Common myeloid progenitor, CD34-positive (primary cell): ENCODE data around the gene IFITM2.

Experiments used
- CTCF ChIA-PET: fragments of 350-600 bp; sonication (Branson Sonifier 250); formaldehyde crosslinking; loops from one replicate; lab custom pipeline; 2021; ENCODE audit warnings: antibody characterized with exemption; lab: Charles Lee
- POLR2A ChIA-PET: fragments of 350-600 bp; sonication (Branson Sonifier 250); formaldehyde crosslinking; loops from one replicate; lab custom pipeline; 2021; ENCODE audit warnings: antibody characterized with exemption; lab: Charles Lee
- DNase-seq, 3 donors: peaks; one replicate each; pipeline versions ENCODE4 v3.0.0 to v3.0.0-alpha.2; 2013
- H3K27ac ChIP-seq, 2 experiments: 1 replicate in 1 of 2; 2 replicates in 1 of 2; pipeline ENCODE4 v1.7.0; 2013; ENCODE audit warnings: inconsistent platforms in 2 of 2, low read length in 2 of 2, mild to moderate bottlenecking in 2 of 2, low read depth in 1 of 2, moderate library complexity in 1 of 2; ENCODE audit not compliant: severe bottlenecking in 2 of 2, insufficient read depth in 1 of 2, poor library complexity in 1 of 2
- H3K27me3 ChIP-seq, 5 experiments: replicated peaks in 2 of 5; 1 replicate in 3 of 5; 2 replicates in 2 of 5; pipeline versions ENCODE4 v1.6.1 to v1.7.0; 2013; ENCODE audit warnings: low read length in 4 of 5, mild to moderate bottlenecking in 2 of 5, moderate library complexity in 2 of 5, inconsistent platforms in 1 of 5; ENCODE audit not compliant: insufficient read depth in 5 of 5, control insufficient read depth in 4 of 5
- H3K36me3 ChIP-seq, 4 experiments: 1 replicate in 2 of 4; 2 replicates in 2 of 4; pipeline versions ENCODE4 v1.6.1 to v1.7.0; 2013; ENCODE audit warnings: low read length in 3 of 4, control low read depth in 1 of 4, mild to moderate bottlenecking in 1 of 4; ENCODE audit not compliant: control insufficient read depth in 4 of 4, insufficient read depth in 4 of 4
- H3K4me1 ChIP-seq, 4 experiments: 1 replicate in 3 of 4; 2 replicates in 1 of 4; pipeline versions ENCODE4 v1.6.1 to v1.7.1; 2013; ENCODE audit warnings: low read length in 3 of 4, mild to moderate bottlenecking in 3 of 4, control low read depth in 1 of 4, inconsistent platforms in 1 of 4, moderate library complexity in 1 of 4; ENCODE audit not compliant: control insufficient read depth in 4 of 4, insufficient read depth in 4 of 4; ENCODE audit errors: control extremely low read depth in 1 of 4
- H3K4me3 ChIP-seq, 7 experiments: 1 replicate in 4 of 7; 2 replicates in 3 of 7; pipeline versions ENCODE4 v1.5.1 to v1.7.0; 2013; ENCODE audit warnings: mild to moderate bottlenecking in 7 of 7, low read length in 6 of 7, moderate library complexity in 6 of 7, inconsistent platforms in 2 of 7, low read depth in 2 of 7, control low read depth in 1 of 7; ENCODE audit not compliant: insufficient read depth in 4 of 7, control insufficient read depth in 1 of 7; ENCODE audit errors: extremely low read depth in 1 of 7
- H3K9me3 ChIP-seq, 5 experiments: 1 replicate in 4 of 5; 2 replicates in 1 of 5; pipeline versions ENCODE4 v1.6.1 to v1.7.1; 2013; ENCODE audit warnings: low read length in 4 of 5, mild to moderate bottlenecking in 2 of 5, inconsistent platforms in 1 of 5, low read depth in 1 of 5, moderate library complexity in 1 of 5; ENCODE audit not compliant: control insufficient read depth in 4 of 5, insufficient read depth in 2 of 5; ENCODE audit errors: control extremely low read depth in 1 of 5
- WGBS: methylation state at CpG from one replicate; pipeline ENCODE4 v1.1.5; 2013; ENCODE audit not compliant: insufficient coverage; 5-methylcytosine and 5-hydroxymethylcytosine counted together

IFITM2 gene

GRCh38 chr11:278001-278951 lies 29.3 kb upstream of the IFITM2 start, which contains the start of gene NLRP6:
NLRP6 (plus strand) TSS chr11:278407; CDS start chr11:278570, 163 bp downstream.
- no peak for DNase-seq
- no peaks in the 10 kb centered on the region for H3K36me3 ChIP-seq
- H3K27ac ChIP-seq: no peak within 1 kb of the TSS
- ChIA-PET POLR2A (no interaction called here), CTCF (interaction anchor here (1.0 to 2.5 kb wide), 4 partner anchors 9 to 27 kb away, joined by 3 to 10 read pairs (median 4); no protein-coding TSS in a partner anchor)
- peak within 1 kb of the TSS in 3 of 7 experiments; percentile 33 to 60 (median 51) for H3K4me3 ChIP-seq
- peaks cover 0 to 5% (median 0%) of the 10 kb centered on the region in 5 experiments for H3K9me3 ChIP-seq
- peaks cover 5 to 40% (median 30%) of the 10 kb centered on the region in 4 experiments for H3K4me1 ChIP-seq
- WGBS: 96% methylated on average over 15 of the region's 21 CpGs
- peaks cover 0 to 53% (median 17%) of the 10 kb centered on the region in 5 experiments for H3K27me3 ChIP-seq

GRCh38 chr11:279040-279965 lies 28.3 kb upstream of the IFITM2 start:
- peak in 1 of 3 donors; percentile 50 for DNase-seq
- H3K4me1 ChIP-seq: peaks cover 5 to 40% (median 30%) of the 10 kb centered on the region in 4 experiments
- POLR2A ChIA-PET: no interaction called here
- peaks cover 0 to 61% (median 19%) of the 10 kb centered on the region in 5 experiments for H3K27me3 ChIP-seq
- H3K4me3 ChIP-seq: peak overlapping the region in 3 of 7 experiments; percentile 39 to 60 (median 51)
- CTCF ChIA-PET: interaction anchor here (1.6 to 2.5 kb wide), 3 partner anchors 8 to 28 kb away, joined by 4 to 10 read pairs (median 5); no protein-coding TSS in a partner anchor
- H3K36me3 ChIP-seq: no peaks in the 10 kb centered on the region
- no peak overlapping the region for H3K27ac ChIP-seq
- 10% methylated on average over 88 of the region's 97 CpGs for WGBS
- H3K9me3 ChIP-seq: peaks cover 0 to 5% (median 0%) of the 10 kb centered on the region in 5 experiments

DNA sequence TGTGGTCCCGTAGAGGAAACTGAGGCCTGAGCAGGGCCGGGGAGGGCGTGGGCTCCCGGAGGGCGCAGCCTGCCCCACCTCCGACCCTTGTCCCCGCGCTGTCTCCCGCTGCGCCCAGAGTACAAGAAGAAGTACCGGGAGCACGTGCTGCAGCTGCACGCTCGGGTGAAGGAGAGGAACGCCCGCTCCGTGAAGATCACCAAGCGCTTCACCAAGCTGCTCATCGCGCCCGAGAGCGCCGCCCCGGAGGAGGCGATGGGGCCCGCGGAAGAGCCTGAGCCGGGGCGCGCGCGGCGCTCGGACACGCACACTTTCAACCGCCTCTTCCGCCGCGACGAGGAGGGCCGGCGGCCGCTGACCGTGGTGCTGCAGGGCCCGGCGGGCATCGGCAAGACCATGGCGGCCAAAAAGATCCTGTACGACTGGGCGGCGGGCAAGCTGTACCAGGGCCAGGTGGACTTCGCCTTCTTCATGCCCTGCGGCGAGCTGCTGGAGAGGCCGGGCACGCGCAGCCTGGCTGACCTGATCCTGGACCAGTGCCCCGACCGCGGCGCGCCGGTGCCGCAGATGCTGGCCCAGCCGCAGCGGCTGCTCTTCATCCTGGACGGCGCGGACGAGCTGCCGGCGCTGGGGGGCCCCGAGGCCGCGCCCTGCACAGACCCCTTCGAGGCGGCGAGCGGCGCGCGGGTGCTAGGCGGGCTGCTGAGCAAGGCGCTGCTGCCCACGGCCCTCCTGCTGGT lies 27.5 kb upstream of the IFITM2 start:
- peak overlapping the region in 5 of 7 experiments; percentile 25 to 60 (median 40) for H3K4me3 ChIP-seq
- POLR2A ChIA-PET: no interaction called here
- CTCF ChIA-PET: interaction anchor here (0.6 to 1.6 kb wide), 6 partner anchors 9 to 83 kb away, joined by 3 to 6 read pairs (median 4); no protein-coding TSS in a partner anchor
- H3K36me3 ChIP-seq: no peaks in the 10 kb centered on the region
- H3K27me3 ChIP-seq: peaks cover 0 to 61% (median 19%) of the 10 kb centered on the region in 5 experiments
- peaks cover 0 to 5% (median 0%) of the 10 kb centered on the region in 5 experiments for H3K9me3 ChIP-seq
- peaks cover under 1 to 40% (median 27%) of the 10 kb centered on the region in 4 experiments for H3K4me1 ChIP-seq
- peak in 2 of 3 donors; percentile 61 to 64 for DNase-seq
- WGBS: 5% methylated on average over 63 of the region's 85 CpGs
- no peak overlapping the region for H3K27ac ChIP-seq

- peak in 2 of 3 donors; percentile 44 to 66 for DNase-seq
- peak overlapping the region in 4 of 7 experiments; percentile 24 to 60 (median 44) for H3K4me3 ChIP-seq
- ChIA-PET CTCF (interaction anchor here (1.3 to 1.6 kb wide), 5 partner anchors 10 to 20 kb away, joined by 3 to 6 read pairs (median 5); no protein-coding TSS in a partner anchor), POLR2A (no interaction called here)
- H3K27me3 ChIP-seq: peaks cover 0 to 61% (median 21%) of the 10 kb centered on the region in 5 experiments
- WGBS: 2% methylated on average over 78 of the region's 79 CpGs
- H3K4me1 ChIP-seq: peaks cover 0 to 40% (median 27%) of the 10 kb centered on the region in 4 experiments
- H3K9me3 ChIP-seq: peaks cover 0 to 5% (median 0%) of the 10 kb centered on the region in 5 experiments
- H3K27ac ChIP-seq: no peak overlapping the region
- H3K36me3 ChIP-seq: no peaks in the 10 kb centered on the region
Observed at GRCh38 chr11:280706-281485, 26.7 kb upstream of the IFITM2 start.

DNA sequence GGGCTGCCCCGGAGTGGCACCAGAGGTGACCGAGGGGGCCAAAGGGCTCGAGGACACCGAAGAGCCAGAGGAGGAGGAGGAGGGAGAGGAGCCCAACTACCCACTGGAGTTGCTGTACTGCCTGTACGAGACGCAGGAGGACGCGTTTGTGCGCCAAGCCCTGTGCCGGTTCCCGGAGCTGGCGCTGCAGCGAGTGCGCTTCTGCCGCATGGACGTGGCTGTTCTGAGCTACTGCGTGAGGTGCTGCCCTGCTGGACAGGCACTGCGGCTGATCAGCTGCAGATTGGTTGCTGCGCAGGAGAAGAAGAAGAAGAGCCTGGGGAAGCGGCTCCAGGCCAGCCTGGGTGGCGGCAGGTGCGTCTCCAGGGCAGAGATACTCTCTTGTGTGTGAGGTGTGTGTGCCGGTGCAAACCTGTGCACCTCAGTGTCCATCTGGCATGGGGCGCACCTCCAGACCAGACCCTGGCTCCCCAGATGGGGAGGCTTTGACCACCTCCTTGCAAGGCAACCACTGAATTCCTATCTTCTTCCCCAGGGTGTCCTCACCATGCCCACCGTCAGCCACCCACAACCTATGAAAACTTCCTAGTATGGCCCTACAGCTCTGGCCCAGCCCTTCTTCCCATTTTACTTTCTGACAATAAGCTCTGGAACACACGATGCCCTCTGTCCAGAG lies 26.0 kb upstream of the IFITM2 start:
- ChIA-PET CTCF (interaction anchor here (0.6 to 1.6 kb wide), 6 partner anchors 10 to 24 kb away, joined by 3 to 5 read pairs (median 3); no protein-coding TSS in a partner anchor), POLR2A (no interaction called here)
- Histone ChIP-seq H3K4me3 (peak overlapping the region in 4 of 7 experiments; percentile 24 to 60 (median 44)), H3K9me3 (peaks cover 0 to 2% (median 0%) of the 10 kb centered on the region in 5 experiments), H3K36me3 (no peaks in the 10 kb centered on the region), H3K4me1 (peaks cover 0 to 40% (median 27%) of the 10 kb centered on the region in 4 experiments), H3K27me3 (peaks cover 0 to 61% (median 21%) of the 10 kb centered on the region in 5 experiments), H3K27ac (no peak overlapping the region)
- DNase-seq: no peak
- WGBS: 20% methylated on average over 17 of the region's 26 CpGs
